ENCODE results near the gene ITGA8. TPM values are rescaled to one million over a fixed set of nuclear protein-coding genes. Genes with fewer than 3 reads are reported as not detected.

ITGA8 gene
- total and polyA plus RNA-seq, 9 donors, result 3.5 to 58.0 (median 6.8) TPM

GRCh38 chr10:15595260-15595659, 124.5 kb downstream of the ITGA8 start:
- DNase-seq, result no peak
- TF ChIP-seq CTCF (IDR thresholded peaks at IDR 0.05) (no peak), EP300 (IDR thresholded peaks at IDR 0.05) (no peak), POLR2A (IDR thresholded peaks at IDR 0.05) (no peak)
- H3K9me3 ChIP-seq, result no peaks in the 10 kb centered on the region
- H3K4me1 ChIP-seq (ENCODE audit: insufficient read depth), result no peaks in the 10 kb centered on the region
- H3K27ac ChIP-seq, result no peak overlapping the region
- H3K4me3 ChIP-seq, result no peak overlapping the region
- H3K36me3 ChIP-seq, result no peaks in the 10 kb centered on the region
- no peaks in the 10 kb centered on the region for H3K27me3 ChIP-seq
- intact Hi-C loops (cut with DNase I), result no loop called here

- WGBS, 3 donors, result 93 to 95% (median 93%) methylated on average over 4 of the region's 4 CpGs
- H3K36me3 ChIP-seq, result no peaks in the 10 kb centered on the region
- TF ChIP-seq EP300 (IDR thresholded peaks at IDR 0.05), result no peak
- TF ChIP-seq POLR2A (IDR thresholded peaks at IDR 0.05), result no peak
- no peak for TF ChIP-seq CTCF (IDR thresholded peaks at IDR 0.05)
Observed at GRCh38 chr10:15591937-15592336, 127.8 kb downstream of the ITGA8 start.

GRCh38 chr10:15591431-15591830, 128.3 kb downstream of the ITGA8 start:
- no peaks in the 10 kb centered on the region for H3K27me3 ChIP-seq
- TF ChIP-seq CTCF (IDR thresholded peaks at IDR 0.05) (no peak), POLR2A (IDR thresholded peaks at IDR 0.05) (no peak), EP300 (IDR thresholded peaks at IDR 0.05) (no peak)

More at GRCh38 chr10:15591937-15592336, 127.8 kb downstream of the ITGA8 start:
- no peaks in the 10 kb centered on the region for H3K9me3 ChIP-seq
- no peaks in the 10 kb centered on the region for H3K27me3 ChIP-seq
- H3K4me1 ChIP-seq (ENCODE audit: insufficient read depth), result peaks cover 2% of the 10 kb centered on the region
- no peak overlapping the region for H3K27ac ChIP-seq
- no peak overlapping the region for H3K4me3 ChIP-seq
- intact Hi-C loops (cut with DNase I), result no loop called here
- no peak for DNase-seq

GRCh38 chr10:15588635-15589508, 130.8 kb downstream of the ITGA8 start:
- no peak overlapping the region for H3K4me3 ChIP-seq
- no peak for DNase-seq
- peaks cover 2% of the 10 kb centered on the region for H3K4me1 ChIP-seq (ENCODE audit: insufficient read depth)
- H3K27me3 ChIP-seq, result no peaks in the 10 kb centered on the region
- no peaks in the 10 kb centered on the region for H3K36me3 ChIP-seq
- H3K9me3 ChIP-seq, result no peaks in the 10 kb centered on the region
- intact Hi-C loops (cut with DNase I), result loop anchor here in 1 of 4 donors (10.0 kb wide), 1 partner anchor 126 kb away; the partner anchor contains the start of gene ITGA8
- 47 to 67% (median 53%) methylated on average over 9 of the region's 9 CpGs for WGBS, 3 donors
- TF ChIP-seq CTCF (IDR thresholded peaks at IDR 0.05) (no peak), EP300 (IDR thresholded peaks at IDR 0.05) (no peak), POLR2A (IDR thresholded peaks at IDR 0.05) (no peak)
- H3K27ac ChIP-seq, result no peak overlapping the region

More at GRCh38 chr10:15591431-15591830, 128.3 kb downstream of the ITGA8 start:
- DNase-seq, result no peak
- no peaks in the 10 kb centered on the region for H3K36me3 ChIP-seq
- H3K27ac ChIP-seq, result no peak overlapping the region
- H3K4me1 ChIP-seq (ENCODE audit: insufficient read depth), result peaks cover 2% of the 10 kb centered on the region
- no peaks in the 10 kb centered on the region for H3K9me3 ChIP-seq
- 95 to 100% (median 96%) methylated on average over 2 of the region's 2 CpGs for WGBS, 3 donors
- intact Hi-C loops (cut with DNase I), result no loop called here
- H3K4me3 ChIP-seq, result no peak overlapping the region

Data from ovary (tissue), 9 donors.